Measurements from ENCODE around the gene MIGA2. TPM values are rescaled to one million over a fixed set of nuclear protein-coding genes. Genes with fewer than 3 reads are reported as not detected.

Gene MIGA2
- total and polyA plus RNA-seq, 9 of the 15 experiments (the other 6 are each of a cell fraction or from before 2014, with no cell fraction given), result 0.15 to 54.1 (median 18.0) TPM

- TF ChIP-seq, protein P1, sequence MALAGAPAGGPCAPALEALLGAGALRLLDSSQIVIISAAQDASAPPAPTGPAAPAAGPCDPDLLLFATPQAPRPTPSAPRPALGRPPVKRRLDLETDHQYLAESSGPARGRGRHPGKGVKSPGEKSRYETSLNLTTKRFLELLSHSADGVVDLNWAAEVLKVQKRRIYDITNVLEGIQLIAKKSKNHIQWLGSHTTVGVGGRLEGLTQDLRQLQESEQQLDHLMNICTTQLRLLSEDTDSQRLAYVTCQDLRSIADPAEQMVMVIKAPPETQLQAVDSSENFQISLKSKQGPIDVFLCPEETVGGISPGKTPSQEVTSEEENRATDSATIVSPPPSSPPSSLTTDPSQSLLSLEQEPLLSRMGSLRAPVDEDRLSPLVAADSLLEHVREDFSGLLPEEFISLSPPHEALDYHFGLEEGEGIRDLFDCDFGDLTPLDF (CRISPR knock-in tag; IDR thresholded peaks at IDR 0.05), result peak; percentile 92
- TF ChIP-seq NFYB (IDR thresholded peaks at IDR 0.05; ENCODE audit: extremely low read depth, insufficient read length) (no peak), SP1 (CRISPR knock-in tag; IDR thresholded peaks at IDR 0.05) (peak; percentile 95), RAD51 (IDR thresholded peaks at IDR 0.05; ENCODE audit: borderline replicate concordance, low read depth) (peak; percentile 93), DACH1 (IDR thresholded peaks at IDR 0.05; ENCODE audit: partially characterized antibody) (peak; percentile 56), NCOA4 (IDR thresholded peaks at IDR 0.05; ENCODE audit: partially characterized antibody) (no peak), ESRRB (CRISPR knock-in tag; IDR thresholded peaks at IDR 0.05; ENCODE audit: borderline replicate concordance) (no peak), ZNF584 (CRISPR knock-in tag; IDR thresholded peaks at IDR 0.05; ENCODE audit: low read depth) (peak; percentile 94), NCOR1 (IDR thresholded peaks at IDR 0.05) (peak; percentile 99), SNRNP70 (optimal IDR thresholded peaks at IDR 0.05; ENCODE audit: low read depth, low read length) (no peak), RBM25 (IDR thresholded peaks at IDR 0.05; ENCODE audit: low read depth, low read length, severe bottlenecking) (no peak), HDAC8 (tag; IDR thresholded peaks at IDR 0.05) (0 out of 2 replicates have a peak, but pooled peaks have one; percentile 19), TFAP4 (CRISPR knock-in tag; IDR thresholded peaks at IDR 0.05; ENCODE audit: borderline replicate concordance) (peak; percentile 99), MCM3 (IDR thresholded peaks at IDR 0.05) (no peak), TAF1 (IDR thresholded peaks at IDR 0.05; ENCODE audit: control insufficient read depth, extremely low read depth, insufficient read depth, low read length, severe bottlenecking) (peak; percentile 58), PCBP1 (IDR thresholded peaks at IDR 0.05; ENCODE audit: low read depth, low read length, poor library complexity, severe bottlenecking) (peak; percentile 94)
- TF ChIP-seq, protein P2, sequence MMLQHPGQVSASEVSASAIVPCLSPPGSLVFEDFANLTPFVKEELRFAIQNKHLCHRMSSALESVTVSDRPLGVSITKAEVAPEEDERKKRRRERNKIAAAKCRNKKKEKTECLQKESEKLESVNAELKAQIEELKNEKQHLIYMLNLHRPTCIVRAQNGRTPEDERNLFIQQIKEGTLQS (IDR thresholded peaks at IDR 0.05), result peak; percentile 52
- TF ChIP-seq, protein P2 (CRISPR knock-in tag; conservative IDR thresholded peaks at IDR 0.05), result peak; percentile 38
- TF ChIP-seq, protein P3, sequence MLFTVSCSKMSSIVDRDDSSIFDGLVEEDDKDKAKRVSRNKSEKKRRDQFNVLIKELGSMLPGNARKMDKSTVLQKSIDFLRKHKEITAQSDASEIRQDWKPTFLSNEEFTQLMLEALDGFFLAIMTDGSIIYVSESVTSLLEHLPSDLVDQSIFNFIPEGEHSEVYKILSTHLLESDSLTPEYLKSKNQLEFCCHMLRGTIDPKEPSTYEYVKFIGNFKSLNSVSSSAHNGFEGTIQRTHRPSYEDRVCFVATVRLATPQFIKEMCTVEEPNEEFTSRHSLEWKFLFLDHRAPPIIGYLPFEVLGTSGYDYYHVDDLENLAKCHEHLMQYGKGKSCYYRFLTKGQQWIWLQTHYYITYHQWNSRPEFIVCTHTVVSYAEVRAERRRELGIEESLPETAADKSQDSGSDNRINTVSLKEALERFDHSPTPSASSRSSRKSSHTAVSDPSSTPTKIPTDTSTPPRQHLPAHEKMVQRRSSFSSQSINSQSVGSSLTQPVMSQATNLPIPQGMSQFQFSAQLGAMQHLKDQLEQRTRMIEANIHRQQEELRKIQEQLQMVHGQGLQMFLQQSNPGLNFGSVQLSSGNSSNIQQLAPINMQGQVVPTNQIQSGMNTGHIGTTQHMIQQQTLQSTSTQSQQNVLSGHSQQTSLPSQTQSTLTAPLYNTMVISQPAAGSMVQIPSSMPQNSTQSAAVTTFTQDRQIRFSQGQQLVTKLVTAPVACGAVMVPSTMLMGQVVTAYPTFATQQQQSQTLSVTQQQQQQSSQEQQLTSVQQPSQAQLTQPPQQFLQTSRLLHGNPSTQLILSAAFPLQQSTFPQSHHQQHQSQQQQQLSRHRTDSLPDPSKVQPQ (CRISPR knock-in tag; IDR thresholded peaks at IDR 0.05; ENCODE audit: borderline replicate concordance), result no peak; the same call in 1 of the 2 replicates
Measured at GRCh38 chr9:129068990-129069861, 32.8 kb downstream of the MIGA2 start (continued).
